K562 (cell line): ENCODE measurements around the gene CCDC90B. TPM values are rescaled to one million over a fixed set of nuclear protein-coding genes. Genes with fewer than 3 reads are reported as not detected.

Experiments
- BDP1 ChIP-seq: IDR thresholded peaks from 3 replicates; pipeline ENCODE4 v1.6.1; 2011; ENCODE audit not compliant: insufficient read length, insufficient read depth
- BRD9 ChIP-seq: fragments of 450-650 bp; IDR thresholded peaks from 2 replicates; pipeline ENCODE4 v1.6.1; 2018; ENCODE audit warnings: low read depth; ENCODE audit not compliant: partially characterized antibody
- HMG20A ChIP-seq: fragments of 450-650 bp; formaldehyde crosslinking; conservative IDR thresholded peaks from 2 replicates; pipeline ENCODE4 v1.4.0; 2020; ENCODE audit warnings: mild to moderate bottlenecking, mixed read lengths
- HNRNPK ChIP-seq: fragments of 200-400 bp; formaldehyde crosslinking; IDR thresholded peaks from one replicate; pipeline ENCODE4 v1.6.1; 2018; ENCODE audit warnings: mild to moderate bottlenecking, low read depth, low read length; ENCODE audit not compliant: poor library complexity, severe bottlenecking
- MAFG ChIP-seq: fragments of 450-650 bp; conservative IDR thresholded peaks from 2 replicates; pipeline ENCODE4 v1.6.1; 2016; ENCODE audit warnings: missing genetic modification characterization, missing compliant biosample characterization
- MGA ChIP-seq: fragments of 450-650 bp; IDR thresholded peaks from 2 replicates; pipeline ENCODE4 v1.6.1; 2016; ENCODE audit warnings: mild to moderate bottlenecking, moderate library complexity
- NKRF ChIP-seq: fragments of 450-650 bp; IDR thresholded peaks from 2 replicates; pipeline ENCODE4 v1.6.1; 2016; ENCODE audit warnings: borderline replicate concordance
- RBM25 ChIP-seq: fragments of 200-400 bp; formaldehyde crosslinking; IDR thresholded peaks from 2 replicates; pipeline ENCODE4 v1.6.1; 2018; ENCODE audit warnings: low read length, low read depth, moderate library complexity; ENCODE audit not compliant: severe bottlenecking
- SIN3B ChIP-seq: fragments of 450-650 bp; IDR thresholded peaks from 2 replicates; pipeline ENCODE4 v1.6.1; 2017; ENCODE audit warnings: low read depth, mild to moderate bottlenecking, moderate library complexity
- SMAD3 ChIP-seq: fragments of 450-650 bp; formaldehyde crosslinking; conservative IDR thresholded peaks from 2 replicates; pipeline ENCODE4 v1.4.0; 2020; ENCODE audit warnings: mild to moderate bottlenecking
- SNIP1 ChIP-seq: fragments of 450-650 bp; IDR thresholded peaks from 2 replicates; pipeline ENCODE4 v1.7.1; 2017; ENCODE audit warnings: low read depth, mild to moderate bottlenecking
- SRSF3 ChIP-seq: fragments of 200-400 bp; formaldehyde crosslinking; IDR thresholded peaks from 2 replicates; pipeline ENCODE4 v1.6.1; 2016; ENCODE audit warnings: mild to moderate bottlenecking, low read length, moderate library complexity; ENCODE audit not compliant: insufficient read depth
- ZBTB1 ChIP-seq: sonication (generic); formaldehyde crosslinking; IDR thresholded peaks from 2 replicates; pipeline ENCODE4 v1.8.1; 2023; ENCODE audit warnings: missing genetic modification reagents, low read depth, mild to moderate bottlenecking, borderline replicate concordance
- ZNF124 ChIP-seq: sonication (generic); formaldehyde crosslinking; IDR thresholded peaks from 2 replicates; pipeline ENCODE4 v1.8.1; 2022; ENCODE audit warnings: missing genetic modification reagents
- ZNF197 ChIP-seq: fragments of 200-800 bp; sonication (Bioruptor generic); IDR thresholded peaks from 2 replicates; pipeline ENCODE4 v1.6.1; 2016; ENCODE audit warnings: low read depth, missing genetic modification characterization, missing compliant biosample characterization
- ZNF316 ChIP-seq: fragments of 450-650 bp; IDR thresholded peaks from 2 replicates; pipeline ENCODE4 v1.6.1; 2016
- polyA plus RNA-seq, 8 experiments: library from polyadenylated mRNA; depleted of rRNA in 4 of 8; stranded (reverse) in 5 of 8; unstranded in 3 of 8; fragments of >200 nt; fragmentation: Nextera tagmentation in 2 of 8; fragmentation: Illumina TruSeq in 1 of 8; extraction: Ambion mirVana in 2 of 8; extraction: Trizol in 1 of 8; gene quantifications; 2 replicates each; pipeline versions ENCODE4 v1.2.1 to v1.2.3, GENCODE V29; 2011 to 2014; ENCODE audit warnings: inconsistent platforms in 1 of 8, missing spikeins in 1 of 8
- total RNA-seq, 7 experiments: library from RNA; depleted of rRNA in 6 of 7; stranded (reverse); fragments of >200 nt in 6 of 7; fragmentation: Illumina TruSeq in 2 of 7; extraction: Trizol in 2 of 7; gene quantifications; 2 replicates each; pipeline versions ENCODE4 v1.2.1 to v1.2.3, GENCODE V29; 2011 to 2021; ENCODE audit warnings: low replicate concordance in 1 of 7

CCDC90B gene
- total and polyA plus RNA-seq, 9 of the 15 experiments (the other 6 are each of a cell fraction or from before 2014, with no cell fraction given), result 26.6 to 63.6 (median 51.8) TPM

- TF ChIP-seq BDP1 (no peak), SNIP1 (no peak), ZNF197 (CRISPR knock-in tag) (no peak), RBM25 (no peak), SMAD3 (CRISPR knock-in tag) (no peak), ZNF124 (CRISPR knock-in tag) (no peak), ZNF316 (peak; percentile 91), HNRNPK (no peak), NKRF (no peak), SRSF3 (no peak), MAFG (peak; percentile 86), SIN3B (no peak), ZBTB1 (CRISPR knock-in tag) (no peak), MGA (0 out of 2 replicates have a peak, but pooled peaks have one; percentile 25), BRD9 (peak; percentile 21), HMG20A (CRISPR knock-in tag) (no peak)
Measured at GRCh38 chr11:83287631-83288030, 1.5 kb upstream of the CCDC90B start (continued).
